Neural cell (in vitro differentiated cells): Measurements from ENCODE around the gene CLGN. TPM values are rescaled to one million over a fixed set of nuclear protein-coding genes. Genes with fewer than 3 reads are reported as not detected.

Experiments
- H2AFZ ChIP-seq: fragments of 200-600, 300-800 bp; sonication (generic), shearing (Covaris generic); 2 replicates; pipeline ENCODE4 v1.6.0; 2014; ENCODE audit warnings: low read depth, mild to moderate bottlenecking, antibody characterized with exemption, low read length, moderate library complexity
- H3F3A ChIP-seq: fragments of 200-600 bp; shearing (Covaris generic); 2 replicates; pipeline ENCODE4 v1.6.1; 2016; ENCODE audit warnings: mild to moderate bottlenecking, moderate library complexity, mixed read lengths, antibody characterized with exemption, low read length; ENCODE audit not compliant: insufficient read depth, poor library complexity, severe bottlenecking
- H3K27ac ChIP-seq: fragments of 200-600, 300-800 bp; sonication (generic), shearing (Covaris generic); 2 replicates; pipeline ENCODE4 v1.5.1; 2014; ENCODE audit warnings: mild to moderate bottlenecking, low read length, moderate library complexity
- H3K27me3 ChIP-seq: fragments of 300-800, 200-600 bp; sonication (generic), shearing (Covaris generic); 2 replicates; pipeline ENCODE4 v1.6.0; 2014; ENCODE audit warnings: mild to moderate bottlenecking, low read depth, low read length, moderate library complexity; ENCODE audit not compliant: insufficient read depth
- H3K36me3 ChIP-seq: fragments of 300-800, 200-600 bp; sonication (generic), shearing (Covaris generic); 2 replicates; pipeline ENCODE4 v1.5.1; 2014; ENCODE audit warnings: mild to moderate bottlenecking, antibody characterized with exemption, low read length, moderate library complexity; ENCODE audit not compliant: insufficient read depth
- H3K4me2 ChIP-seq: fragments of 300-800, 200-600 bp; sonication (generic), shearing (Covaris generic); 2 replicates; pipeline ENCODE4 v1.6.0; 2014; ENCODE audit warnings: mild to moderate bottlenecking, low read length
- H3K4me3 ChIP-seq: fragments of 300-800, 200-600 bp; sonication (generic), shearing (Covaris generic); 2 replicates; pipeline ENCODE4 v1.5.1; 2014; ENCODE audit warnings: mild to moderate bottlenecking, low read length, moderate library complexity
- H3K79me2 ChIP-seq: fragments of 200-600 bp; shearing (Covaris generic); replicated peaks from 2 replicates; pipeline ENCODE4 v1.6.0; 2014; ENCODE audit warnings: mild to moderate bottlenecking, low read length, moderate library complexity; ENCODE audit not compliant: insufficient read depth
- H3K9ac ChIP-seq: fragments of 300-800, 200-600 bp; sonication (generic), shearing (Covaris generic); 2 replicates; pipeline ENCODE4 v1.6.1; 2016; ENCODE audit warnings: mild to moderate bottlenecking, low read length, mixed read lengths
- H3K9me2 ChIP-seq: fragments of 200-600 bp; shearing (Covaris generic); 2 replicates; pipeline ENCODE4 v1.6.1; 2016; ENCODE audit warnings: mild to moderate bottlenecking, low read length, mixed read lengths; ENCODE audit not compliant: insufficient read depth
- H3K9me3 ChIP-seq: fragments of 200-600, 300-800 bp; sonication (generic), shearing (Covaris generic); 2 replicates; pipeline ENCODE4 v1.6.1; 2016; ENCODE audit warnings: mild to moderate bottlenecking, mixed run types, low read length, moderate library complexity, mixed read lengths
- H4K20me1 ChIP-seq: fragments of 200-600 bp; shearing (Covaris generic); 2 replicates; pipeline ENCODE4 v1.6.1; 2016; ENCODE audit warnings: mild to moderate bottlenecking, mixed run types; ENCODE audit not compliant: insufficient read depth
- CTCF ChIP-seq: fragments of 450-650 bp; IDR thresholded peaks from 2 replicates; pipeline ENCODE4 v1.5.1; 2014; ENCODE audit warnings: antibody characterized with exemption, mild to moderate bottlenecking, moderate library complexity; ENCODE audit not compliant: poor library complexity, severe bottlenecking
- EP300 ChIP-seq: fragments of 450-650 bp; conservative IDR thresholded peaks from 2 replicates; pipeline ENCODE4 v1.6.1; 2014; ENCODE audit warnings: antibody characterized with exemption, mild to moderate bottlenecking, moderate library complexity; ENCODE audit not compliant: poor library complexity, severe bottlenecking
- EZH2 ChIP-seq: fragments of 200-600, 300-800 bp; shearing (Covaris generic), sonication (generic); IDR thresholded peaks from 2 replicates; pipeline ENCODE4 v1.6.1; 2014; ENCODE audit warnings: antibody characterized with exemption, low read length, borderline replicate concordance, mild to moderate bottlenecking; ENCODE audit not compliant: insufficient read depth, poor library complexity, severe bottlenecking
- MXI1 ChIP-seq: fragments of 450-650 bp; conservative IDR thresholded peaks from 2 replicates; pipeline ENCODE4 v1.6.1; 2014; ENCODE audit warnings: antibody characterized with exemption, mild to moderate bottlenecking; ENCODE audit not compliant: poor library complexity, severe bottlenecking
- POLR2AphosphoS5 ChIP-seq: IDR thresholded peaks from 2 replicates; pipeline ENCODE4 v1.6.1; 2012
- RAD21 ChIP-seq: fragments of 450-650 bp; conservative IDR thresholded peaks from 2 replicates; pipeline ENCODE4 v1.6.1; 2014; ENCODE audit warnings: antibody characterized with exemption, mild to moderate bottlenecking, moderate library complexity
- REST ChIP-seq: IDR thresholded peaks from 2 replicates; pipeline ENCODE4 v1.6.1; 2012; ENCODE audit warnings: borderline replicate concordance
- SMC3 ChIP-seq: fragments of 450-650 bp; conservative IDR thresholded peaks from 2 replicates; pipeline ENCODE4 v1.6.1; 2014; ENCODE audit warnings: antibody characterized with exemption, mild to moderate bottlenecking, moderate library complexity; ENCODE audit not compliant: poor library complexity
- TAF1 ChIP-seq: IDR thresholded peaks from 2 replicates; pipeline ENCODE4 v1.6.1; 2012; ENCODE audit warnings: low read depth
- polyA plus RNA-seq: library from polyadenylated mRNA; depleted of rRNA; stranded (reverse); fragments of >200 nt; gene quantifications from 2 replicates; pipeline ENCODE4 v1.2.3, GENCODE V29; 2014

CLGN gene
- polyA plus RNA-seq, 1 donor from 2014 or later: 20.8 TPM

GRCh38 chr4:140359562-140360427 is 67.7 kb downstream of the CLGN start:
- TF ChIP-seq REST (no peak), TAF1 (no peak), EZH2 (no peak), MXI1 (peak; percentile 5), POLR2AphosphoS5 (peak; percentile 30), EP300 (peak; percentile 69), CTCF (peak; percentile 92), RAD21 (peak; percentile 84), SMC3 (peak; percentile 84)

GRCh38 chr4:140358281-140358680 is 69.2 kb downstream of the CLGN start:
- Histone ChIP-seq H3F3A (no peaks in the 10 kb centered on the region), H3K27me3 (no peaks in the 10 kb centered on the region), H3K79me2 (no peaks in the 10 kb centered on the region), H2AFZ (no peak overlapping the region), H3K9me2 (no peaks in the 10 kb centered on the region), H3K36me3 (no peaks in the 10 kb centered on the region), H3K27ac (no peak overlapping the region), H3K4me3 (no peak overlapping the region), H3K4me2 (no peak overlapping the region), H4K20me1 (no peaks in the 10 kb centered on the region), H3K9ac (no peak overlapping the region), H3K9me3 (no peaks in the 10 kb centered on the region)
- TF ChIP-seq POLR2AphosphoS5 (no peak), SMC3 (no peak), RAD21 (no peak), REST (no peak), MXI1 (no peak), TAF1 (no peak), EZH2 (no peak), EP300 (no peak), CTCF (no peak)

More at GRCh38 chr4:140359562-140360427, 67.7 kb downstream of the CLGN start:
- no peak overlapping the region for H3K4me3 ChIP-seq
- H3K9me3 ChIP-seq: no peaks in the 10 kb centered on the region
- H4K20me1 ChIP-seq: no peaks in the 10 kb centered on the region
- no peaks in the 10 kb centered on the region for H3K9me2 ChIP-seq
- H3K27ac ChIP-seq: peak overlapping the region; percentile 39
- no peaks in the 10 kb centered on the region for H3K79me2 ChIP-seq
- no peaks in the 10 kb centered on the region for H3K36me3 ChIP-seq
- no peak overlapping the region for H3K4me2 ChIP-seq
- H3K27me3 ChIP-seq: no peaks in the 10 kb centered on the region
- H3F3A ChIP-seq: peaks cover 3% of the 10 kb centered on the region
- no peak overlapping the region for H3K9ac ChIP-seq
- no peak overlapping the region for H2AFZ ChIP-seq
